Measurements from ENCODE around the gene CREBBP.

The CREBBP gene

GRCh38 chr16:3854750-3855541, 25.6 kb downstream of the CREBBP start:
- TF ChIP-seq POLR2AphosphoS5 (IDR thresholded peaks at IDR 0.05; ENCODE audit: low read depth, low read length) (no peak), SIN3A (IDR thresholded peaks at IDR 0.05; ENCODE audit: borderline replicate concordance, insufficient read depth, low read length) (no peak), TAF1 (IDR thresholded peaks at IDR 0.05; ENCODE audit: borderline replicate concordance, insufficient read depth, low read length) (no peak), FOXP2 (optimal IDR thresholded peaks at IDR 0.05; ENCODE audit: borderline replicate concordance, extremely low read depth, extremely low read length, insufficient read depth) (no peak)
- TF ChIP-seq, protein P1, sequence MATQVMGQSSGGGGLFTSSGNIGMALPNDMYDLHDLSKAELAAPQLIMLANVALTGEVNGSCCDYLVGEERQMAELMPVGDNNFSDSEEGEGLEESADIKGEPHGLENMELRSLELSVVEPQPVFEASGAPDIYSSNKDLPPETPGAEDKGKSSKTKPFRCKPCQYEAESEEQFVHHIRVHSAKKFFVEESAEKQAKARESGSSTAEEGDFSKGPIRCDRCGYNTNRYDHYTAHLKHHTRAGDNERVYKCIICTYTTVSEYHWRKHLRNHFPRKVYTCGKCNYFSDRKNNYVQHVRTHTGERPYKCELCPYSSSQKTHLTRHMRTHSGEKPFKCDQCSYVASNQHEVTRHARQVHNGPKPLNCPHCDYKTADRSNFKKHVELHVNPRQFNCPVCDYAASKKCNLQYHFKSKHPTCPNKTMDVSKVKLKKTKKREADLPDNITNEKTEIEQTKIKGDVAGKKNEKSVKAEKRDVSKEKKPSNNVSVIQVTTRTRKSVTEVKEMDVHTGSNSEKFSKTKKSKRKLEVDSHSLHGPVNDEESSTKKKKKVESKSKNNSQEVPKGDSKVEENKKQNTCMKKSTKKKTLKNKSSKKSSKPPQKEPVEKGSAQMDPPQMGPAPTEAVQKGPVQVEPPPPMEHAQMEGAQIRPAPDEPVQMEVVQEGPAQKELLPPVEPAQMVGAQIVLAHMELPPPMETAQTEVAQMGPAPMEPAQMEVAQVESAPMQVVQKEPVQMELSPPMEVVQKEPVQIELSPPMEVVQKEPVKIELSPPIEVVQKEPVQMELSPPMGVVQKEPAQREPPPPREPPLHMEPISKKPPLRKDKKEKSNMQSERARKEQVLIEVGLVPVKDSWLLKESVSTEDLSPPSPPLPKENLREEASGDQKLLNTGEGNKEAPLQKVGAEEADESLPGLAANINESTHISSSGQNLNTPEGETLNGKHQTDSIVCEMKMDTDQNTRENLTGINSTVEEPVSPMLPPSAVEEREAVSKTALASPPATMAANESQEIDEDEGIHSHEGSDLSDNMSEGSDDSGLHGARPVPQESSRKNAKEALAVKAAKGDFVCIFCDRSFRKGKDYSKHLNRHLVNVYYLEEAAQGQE (IDR thresholded peaks at IDR 0.05; ENCODE audit: insufficient read depth in 1 of 2, low read depth in 2 of 2, low read length in 2 of 2): no peak

DNA sequence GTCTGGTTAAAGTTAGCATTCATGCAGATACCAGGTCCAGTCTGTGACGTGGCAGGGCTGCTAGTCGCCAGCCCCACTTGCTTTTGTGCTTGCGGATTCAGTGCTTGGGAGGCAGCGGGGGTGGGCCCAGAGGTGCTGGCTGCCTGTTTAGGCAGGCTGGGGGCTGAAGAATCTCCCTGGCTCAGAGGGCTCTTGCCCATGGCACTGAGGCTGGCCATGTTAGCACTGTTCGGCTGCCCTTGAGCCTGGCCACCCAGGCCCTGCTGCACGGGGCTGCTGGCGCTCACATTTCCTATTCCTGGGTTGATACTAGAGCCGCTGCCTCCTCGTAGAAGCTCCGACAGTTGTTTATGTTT, 30.0 kb downstream of the CREBBP start:
- TF ChIP-seq TAF1 (IDR thresholded peaks at IDR 0.05; ENCODE audit: borderline replicate concordance, insufficient read depth, low read length): no peak

- TF ChIP-seq TAF1 (IDR thresholded peaks at IDR 0.05; ENCODE audit: borderline replicate concordance, insufficient read depth, low read length): no peak
Measured at GRCh38 chr16:3849751-3850543, 30.6 kb downstream of the CREBBP start.

- TF ChIP-seq POLR2AphosphoS5 (IDR thresholded peaks at IDR 0.05; ENCODE audit: low read depth, low read length) (no peak), SIN3A (IDR thresholded peaks at IDR 0.05; ENCODE audit: borderline replicate concordance, insufficient read depth, low read length) (no peak), FOXP2 (optimal IDR thresholded peaks at IDR 0.05; ENCODE audit: borderline replicate concordance, extremely low read depth, extremely low read length, insufficient read depth) (no peak), TAF1 (IDR thresholded peaks at IDR 0.05; ENCODE audit: borderline replicate concordance, insufficient read depth, low read length) (no peak)
- TF ChIP-seq, protein P1 (IDR thresholded peaks at IDR 0.05; ENCODE audit: insufficient read depth in 1 of 2, low read depth in 2 of 2, low read length in 2 of 2): no peak
Measured at GRCh38 chr16:3846595-3847091, 33.9 kb downstream of the CREBBP start.

GRCh38 chr16:3846087-3846486, 34.4 kb downstream of the CREBBP start:
- no peak for TF ChIP-seq FOXP2 (optimal IDR thresholded peaks at IDR 0.05; ENCODE audit: borderline replicate concordance, extremely low read depth, extremely low read length, insufficient read depth)
- TF ChIP-seq POLR2AphosphoS5 (IDR thresholded peaks at IDR 0.05; ENCODE audit: low read depth, low read length): no peak

- no peak for TF ChIP-seq TAF1 (IDR thresholded peaks at IDR 0.05; ENCODE audit: borderline replicate concordance, insufficient read depth, low read length)
- no peak for TF ChIP-seq FOXP2 (optimal IDR thresholded peaks at IDR 0.05; ENCODE audit: borderline replicate concordance, extremely low read depth, extremely low read length, insufficient read depth)
- no peak for TF ChIP-seq POLR2AphosphoS5 (IDR thresholded peaks at IDR 0.05; ENCODE audit: low read depth, low read length)
- TF ChIP-seq SIN3A (IDR thresholded peaks at IDR 0.05; ENCODE audit: borderline replicate concordance, insufficient read depth, low read length): no peak
- TF ChIP-seq, protein P1 (IDR thresholded peaks at IDR 0.05; ENCODE audit: insufficient read depth in 1 of 2, low read depth in 2 of 2, low read length in 2 of 2): no peak
Measured at GRCh38 chr16:3842994-3843393, 37.5 kb downstream of the CREBBP start.
